Measurements from ENCODE around the gene PSD4.

The PSD4 gene

GRCh38 chr2:113144259-113144658, 29.5 kb upstream of the PSD4 start:
- no peak for DNase-seq

- no peak for DNase-seq
Observed at GRCh38 chr2:113148606-113149552, 24.9 kb upstream of the PSD4 start.

- no peak for DNase-seq
Observed at GRCh38 chr2:113149553-113150257, 24.1 kb upstream of the PSD4 start.

GRCh38 chr2:113150258-113150601, 23.5 kb upstream of the PSD4 start:
- no peak for DNase-seq

- DNase-seq = no peak
Observed at GRCh38 chr2:113155331-113155730, 18.4 kb upstream of the PSD4 start.

- DNase-seq = no peak
Observed at GRCh38 chr2:113156278-113157117, 17.3 kb upstream of the PSD4 start.

GRCh38 chr2:113157118-113157896, 16.5 kb upstream of the PSD4 start:
- no peak for DNase-seq

GRCh38 chr2:113157897-113158753, 15.6 kb upstream of the PSD4 start:
- DNase-seq = no peak

GRCh38 chr2:113158884-113159553, 14.8 kb upstream of the PSD4 start:
- no peak for DNase-seq

GRCh38 chr2:113160248-113160647, 13.5 kb upstream of the PSD4 start:
- no peak for DNase-seq

- peak; percentile 39 for DNase-seq
Observed at GRCh38 chr2:113160962-113161361, 12.8 kb upstream of the PSD4 start.

GRCh38 chr2:113162173-113162572, 11.6 kb upstream of the PSD4 start:
- DNase-seq = no peak

GRCh38 chr2:113162869-113163268, 10.9 kb upstream of the PSD4 start:
- DNase-seq = no peak

GRCh38 chr2:113164215-113164929, 9.4 kb upstream of the PSD4 start:
- no peak for DNase-seq

GRCh38 chr2:113164930-113165585, 8.7 kb upstream of the PSD4 start:
- DNase-seq = no peak

GRCh38 chr2:113166187-113166645, 7.6 kb upstream of the PSD4 start:
- DNase-seq = no peak

- DNase-seq = no peak
Observed at GRCh38 chr2:113167115-113167932, 6.4 kb upstream of the PSD4 start.

GRCh38 chr2:113167962-113168340, 5.8 kb upstream of the PSD4 start:
- DNase-seq = no peak
